ENCODE measurements around the gene CCDC184. TPM values are rescaled to one million over a fixed set of nuclear protein-coding genes. Genes with fewer than 3 reads are reported as not detected.
A peak's percentile ranks its signal among the peaks of the same experiment; 100 is the strongest.

CCDC184 gene
- polyA plus RNA-seq, 12 donors: 1.1 to 5.0 (median 2.3) TPM; not detected in 2

DNA sequence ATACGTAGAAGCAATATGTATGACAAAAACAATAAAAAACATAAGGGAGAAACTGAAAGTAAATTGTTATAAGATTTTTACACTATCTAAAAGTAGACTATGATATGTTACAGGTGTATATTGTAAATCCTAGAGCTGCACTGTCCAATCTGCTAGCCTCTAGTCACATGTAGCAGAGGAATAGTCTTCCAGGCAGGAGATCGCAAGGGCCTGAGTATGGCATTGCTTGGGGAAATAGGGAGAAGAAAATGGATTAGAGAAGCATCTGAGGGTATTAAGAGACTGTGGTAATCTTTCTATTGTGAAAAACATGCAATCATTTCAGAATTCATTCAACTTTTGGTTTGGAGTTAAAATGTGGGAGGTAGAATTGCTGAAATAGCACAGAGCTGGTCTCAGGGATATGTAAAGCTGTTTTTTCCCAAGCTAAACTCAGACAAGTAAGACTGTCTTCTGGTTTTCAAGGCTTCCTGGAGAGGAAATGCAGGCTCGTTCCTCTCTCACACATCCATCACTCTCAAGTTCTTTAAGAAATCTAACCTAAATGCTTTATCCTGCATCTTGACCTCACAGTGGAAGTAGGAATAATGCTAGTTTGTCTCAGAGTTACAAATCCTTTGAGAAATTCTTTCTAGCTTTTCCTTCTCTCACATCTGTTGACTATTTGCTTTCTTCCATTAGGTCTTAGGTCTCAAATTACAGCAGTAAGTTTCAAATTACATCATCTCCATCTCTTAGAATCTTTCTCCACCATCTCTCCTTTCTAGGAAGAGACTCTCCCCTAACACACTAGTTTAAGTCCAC, 7.6 kb upstream of the CCDC184 start:
- DNase-seq: no peak

DNA sequence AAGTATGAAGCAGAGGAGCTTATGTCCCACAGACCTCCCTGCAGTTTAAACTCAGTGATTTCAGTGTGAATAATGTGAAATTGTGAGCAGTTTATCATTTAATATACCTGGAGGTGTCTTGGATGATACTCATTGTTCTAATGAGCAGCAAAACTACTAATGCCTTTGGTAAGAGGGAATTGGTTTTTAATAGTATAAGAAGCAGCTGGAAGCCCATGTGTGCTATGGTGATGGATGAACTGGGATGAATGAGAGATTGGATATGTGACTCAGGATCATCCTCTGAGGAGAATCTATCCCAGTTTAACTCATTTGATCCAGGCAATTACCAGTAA, 7.1 kb upstream of the CCDC184 start:
- no peak for DNase-seq

DNA sequence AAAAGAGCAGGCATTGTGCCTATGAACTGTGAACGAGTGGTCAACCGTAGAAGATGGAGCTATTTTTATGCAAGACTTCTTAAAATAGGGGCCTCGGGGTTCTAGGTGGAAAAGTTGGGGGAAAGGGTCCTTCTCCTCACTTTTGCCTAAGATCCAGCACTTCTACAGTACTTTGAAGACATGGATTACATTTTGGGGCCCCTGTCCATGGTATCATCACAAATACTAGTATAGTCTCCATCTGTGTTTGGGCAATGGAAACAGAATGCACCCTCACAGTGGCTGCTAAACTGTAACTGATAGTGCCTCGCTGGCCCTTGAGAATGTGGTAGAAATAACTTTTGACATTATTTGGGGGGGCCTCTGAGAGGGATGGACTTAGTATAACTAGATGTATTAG, 5.5 kb upstream of the CCDC184 start:
- no peak for DNase-seq

DNA sequence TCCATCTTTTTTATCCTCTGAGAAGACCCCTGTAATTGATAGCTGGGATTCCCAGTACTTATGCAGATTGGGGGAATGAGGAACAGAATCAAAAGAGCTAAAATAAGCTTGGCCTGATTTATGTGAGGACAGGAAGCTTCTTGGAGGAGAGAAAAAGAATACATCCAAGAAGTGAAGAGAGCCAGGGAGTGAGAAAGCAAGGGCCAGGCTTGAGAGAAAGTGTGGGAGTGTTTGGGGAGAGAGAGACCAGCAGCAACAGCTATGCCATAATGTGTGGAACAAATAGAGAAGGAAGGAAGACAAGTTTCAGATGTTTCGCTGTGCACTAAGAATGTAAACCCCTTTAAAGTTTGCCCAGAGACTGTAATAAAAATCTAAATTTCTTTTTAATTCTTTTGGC, 4.0 kb upstream of the CCDC184 start:
- no peak for DNase-seq

DNA sequence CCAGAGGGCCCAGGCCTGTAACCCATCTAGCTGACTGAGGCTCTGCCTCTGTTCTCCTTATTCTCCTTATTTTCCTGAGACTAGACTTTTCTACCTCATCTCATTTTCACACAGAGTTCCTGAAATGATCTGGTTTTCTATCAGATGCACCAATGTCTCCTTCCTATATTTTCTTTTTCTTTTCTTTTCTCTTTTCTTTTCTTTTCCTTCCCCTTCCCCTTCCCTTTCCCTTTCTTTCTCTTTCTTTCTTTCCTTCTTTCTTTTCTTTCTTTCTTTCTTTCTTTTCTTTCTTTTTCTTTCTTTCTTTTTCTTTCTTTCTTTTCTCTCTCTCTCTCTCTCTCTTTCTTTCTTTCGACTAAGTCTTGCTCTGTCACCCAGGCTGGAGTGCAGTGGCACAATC, 3.0 kb upstream of the CCDC184 start:
- DNase-seq: no peak

DNA sequence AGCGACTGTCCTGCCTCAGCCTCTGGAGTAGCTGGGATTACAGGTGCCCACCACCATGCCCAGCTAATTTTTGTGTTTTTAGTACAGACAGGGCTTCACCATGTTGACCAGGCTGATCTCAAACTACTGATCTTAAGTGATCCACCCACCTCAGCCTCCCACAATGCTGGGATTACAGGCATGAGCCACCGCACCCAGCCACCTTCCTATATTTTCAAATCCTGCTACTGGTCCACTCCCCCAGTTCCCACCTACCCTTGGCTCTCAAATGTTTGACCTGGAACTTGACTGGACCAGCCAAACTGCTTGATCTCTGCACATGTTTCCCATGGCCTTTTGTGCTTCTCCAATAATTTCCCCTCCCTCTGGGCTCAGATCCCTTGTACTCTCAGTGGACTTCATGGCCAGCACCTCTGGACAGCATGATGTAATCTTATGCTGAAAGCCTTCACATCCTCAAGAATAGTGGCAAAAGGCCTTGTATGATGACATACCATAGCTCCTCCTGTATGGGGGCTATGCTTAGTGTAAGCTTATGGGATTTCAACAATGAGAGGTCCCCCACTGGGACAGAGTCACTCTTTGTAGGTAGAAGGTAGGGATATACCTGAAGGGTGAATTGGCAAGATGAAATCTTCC, 2.5 kb upstream of the CCDC184 start:
- DNase-seq: no peak

DNA sequence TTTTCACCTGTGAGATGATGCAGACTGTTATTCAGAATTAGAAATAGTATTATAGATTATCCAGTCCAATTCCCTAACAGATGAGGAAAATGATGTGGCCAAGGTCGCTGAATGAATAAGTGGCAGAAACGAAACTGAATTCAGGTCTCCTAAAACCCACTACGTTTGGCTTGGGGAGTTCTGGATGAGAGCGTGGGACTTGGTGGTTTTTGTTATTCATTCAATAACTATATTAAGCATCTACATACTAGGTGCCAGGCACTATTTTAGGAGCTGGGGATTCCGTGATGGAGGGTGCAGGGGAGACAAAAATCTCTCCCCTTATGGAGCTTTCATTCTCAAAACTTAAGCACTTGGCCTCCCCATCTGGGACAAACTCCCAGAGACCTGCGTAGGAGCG, 813 bp upstream of the CCDC184 start:
- no peak for DNase-seq

DNA sequence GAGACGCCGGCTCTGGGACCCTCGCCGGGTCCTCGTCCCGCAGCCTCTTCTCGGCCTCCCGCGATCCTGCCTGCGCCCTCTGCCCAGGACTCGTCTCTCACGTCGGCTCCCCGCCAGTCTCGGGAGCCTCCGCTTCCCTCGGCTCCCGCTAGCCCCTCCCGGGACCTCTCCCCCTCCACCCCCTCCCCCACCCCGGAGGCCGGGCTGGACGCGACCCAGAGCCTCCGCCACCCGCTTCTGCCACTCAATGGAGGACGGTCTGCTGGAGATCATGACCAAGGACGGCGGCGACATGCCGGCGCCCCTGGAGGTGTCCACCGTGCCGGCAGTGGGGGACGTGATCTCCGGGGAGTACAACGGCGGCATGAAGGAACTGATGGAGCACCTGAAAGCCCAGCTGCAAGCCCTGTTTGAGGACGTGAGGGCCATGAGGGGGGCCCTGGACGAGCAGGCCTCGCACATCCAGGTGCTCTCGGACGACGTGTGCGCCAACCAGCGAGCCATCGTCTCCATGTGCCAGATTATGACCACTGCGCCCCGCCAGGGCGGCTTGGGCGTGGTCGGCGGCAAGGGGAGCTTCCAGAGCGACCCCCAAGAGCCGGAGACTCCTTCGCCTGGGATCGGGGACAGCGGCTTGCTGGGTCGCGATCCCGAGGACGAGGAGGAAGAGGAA, 568 bp downstream of the CCDC184 start:
- DNase-seq: no peak

DNA sequence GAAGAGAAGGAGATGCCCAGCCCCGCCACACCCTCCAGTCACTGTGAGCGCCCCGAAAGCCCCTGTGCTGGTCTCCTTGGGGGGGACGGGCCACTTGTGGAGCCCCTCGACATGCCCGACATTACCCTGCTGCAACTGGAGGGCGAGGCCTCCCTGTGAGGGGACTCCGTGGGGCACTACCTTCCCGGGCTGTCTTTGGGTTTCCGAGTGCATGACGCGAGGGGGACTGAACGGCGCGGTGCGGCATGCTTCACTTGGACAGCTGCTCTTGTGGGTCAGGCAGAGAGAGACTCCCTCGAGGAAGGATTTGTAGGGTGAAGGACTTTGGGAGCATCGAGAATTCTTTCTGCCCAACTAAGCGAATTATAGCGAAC, 1.1 kb downstream of the CCDC184 start:
- DNase-seq: no peak

DNA sequence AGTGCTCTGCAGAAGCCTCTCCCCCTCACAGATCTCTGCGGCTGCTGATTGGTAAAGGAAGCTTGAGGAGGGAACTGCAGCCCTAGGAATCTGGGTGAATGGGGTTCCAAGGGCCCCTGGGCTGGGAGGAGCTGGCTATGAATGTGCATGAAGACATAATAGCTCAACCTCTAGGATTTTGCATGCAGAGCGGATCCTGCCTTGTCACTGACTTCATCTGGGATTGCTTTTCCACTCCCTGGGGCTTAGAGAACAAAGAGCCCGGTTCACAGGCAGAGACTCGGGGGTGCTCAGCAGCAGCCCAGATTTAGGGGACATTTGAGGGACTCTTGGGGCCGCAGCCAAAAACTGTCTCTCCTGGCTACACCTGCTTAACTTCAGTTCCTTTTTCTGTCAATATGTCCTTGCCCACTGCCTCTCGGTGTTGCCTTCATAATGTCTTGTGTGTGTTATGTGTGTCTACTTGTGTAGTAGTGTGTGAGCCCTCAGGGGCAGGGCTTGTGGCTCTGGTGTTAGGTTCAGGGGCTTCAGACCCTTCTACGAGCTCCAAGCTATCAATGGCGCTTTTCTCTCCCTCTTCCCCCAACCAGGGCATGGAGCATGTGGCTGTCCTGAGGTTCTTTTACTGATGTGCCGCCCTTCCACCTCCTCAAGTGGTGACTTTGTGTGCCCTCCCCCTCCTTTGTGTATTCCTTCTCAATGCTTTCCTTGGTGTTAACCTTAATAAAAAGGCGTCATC, 1.9 kb downstream of the CCDC184 start:
- no peak for DNase-seq

DNA sequence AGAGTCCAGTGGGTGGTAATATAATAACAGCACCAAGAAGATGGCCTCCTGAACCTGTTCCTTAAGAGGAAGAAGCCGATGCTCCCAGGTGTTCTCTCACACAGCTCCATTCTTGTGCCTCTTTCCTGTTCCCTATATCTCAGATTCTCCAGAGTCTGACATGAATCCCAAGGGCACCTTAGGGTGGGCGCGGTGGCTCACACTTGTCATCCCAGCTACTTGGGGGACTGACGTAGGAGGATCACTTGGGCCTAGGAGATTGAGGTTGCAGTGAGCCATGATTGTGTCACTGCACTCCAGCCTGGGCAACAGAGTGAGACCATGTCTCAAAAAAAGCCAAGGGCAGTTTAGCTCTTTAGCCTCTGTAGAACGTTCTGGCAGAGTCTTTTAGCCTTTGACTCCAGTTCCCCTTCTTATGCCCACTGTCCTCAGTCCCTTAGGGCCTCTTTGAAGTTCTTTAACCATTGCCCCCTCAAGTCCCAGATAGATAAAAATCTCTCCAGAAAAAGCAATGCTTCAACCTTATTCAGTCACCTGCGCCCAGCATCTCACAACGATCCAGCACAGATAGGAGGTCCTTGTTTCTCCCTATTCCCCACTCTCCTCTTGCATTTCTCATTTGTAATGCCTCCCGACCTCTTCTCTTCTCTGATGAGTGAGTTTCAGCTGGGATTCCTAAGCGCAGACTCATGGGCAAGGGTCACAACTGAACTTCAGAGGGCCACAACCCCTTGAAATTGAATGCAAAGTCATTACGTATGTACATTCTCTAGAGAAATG, 4.7 kb downstream of the CCDC184 start:
- DNase-seq: no peak

DNA sequence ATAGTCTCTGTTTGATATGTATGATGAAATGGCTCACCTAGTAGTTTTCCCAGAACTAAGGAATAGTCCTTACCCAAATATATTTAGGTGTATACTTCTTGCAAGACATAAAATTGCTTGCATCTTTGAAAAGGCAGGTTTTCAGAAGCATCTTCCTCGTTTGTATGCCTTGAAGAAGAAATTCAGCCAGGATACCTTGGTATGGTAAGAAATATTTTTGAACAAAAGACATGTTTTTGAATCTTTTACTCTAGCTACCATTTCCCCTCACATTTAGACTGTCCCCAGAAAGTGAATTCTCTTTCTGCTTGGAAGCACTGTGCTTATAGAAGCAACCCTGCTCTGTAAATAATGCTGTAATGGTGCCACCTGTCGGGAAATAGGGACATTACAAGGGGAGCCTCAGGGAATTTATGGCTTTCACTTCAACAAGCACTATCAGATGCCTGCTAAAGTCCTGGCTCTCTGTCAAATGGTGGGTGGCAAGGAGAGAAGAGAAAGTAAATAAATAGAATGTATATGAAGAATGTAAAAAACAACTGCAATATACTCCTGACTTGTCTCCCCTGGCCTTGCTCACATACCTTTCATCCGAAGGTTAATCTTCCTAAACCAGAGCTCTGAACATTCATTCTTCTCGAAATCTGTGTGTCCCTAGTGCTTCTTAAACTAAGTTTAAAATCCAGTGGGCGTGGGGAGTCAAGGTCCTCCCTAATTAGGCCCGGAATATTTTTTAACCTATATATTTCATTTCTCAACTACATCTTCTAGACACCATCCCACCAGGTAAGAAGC, 6.1 kb downstream of the CCDC184 start:
- DNase-seq: peak; percentile 80

DNA sequence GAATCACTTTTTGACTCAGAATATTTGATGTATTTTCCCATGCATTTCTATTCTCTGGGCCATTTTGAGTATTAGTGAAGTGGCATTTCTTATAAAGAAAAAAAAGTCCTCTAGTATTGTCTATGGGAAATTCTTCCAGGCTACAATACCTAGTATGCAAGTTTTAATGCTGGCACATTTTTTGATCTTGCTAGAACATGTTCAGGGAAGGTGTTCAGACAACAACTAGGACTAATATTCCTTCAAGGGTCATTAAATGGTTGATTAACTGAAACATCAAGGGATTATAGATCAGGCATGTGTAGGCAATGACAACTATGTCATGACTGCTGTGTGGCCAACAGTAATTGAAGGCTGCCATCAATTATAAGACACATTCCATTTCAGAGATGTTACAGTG, 7.7 kb downstream of the CCDC184 start:
- no peak for DNase-seq

DNA sequence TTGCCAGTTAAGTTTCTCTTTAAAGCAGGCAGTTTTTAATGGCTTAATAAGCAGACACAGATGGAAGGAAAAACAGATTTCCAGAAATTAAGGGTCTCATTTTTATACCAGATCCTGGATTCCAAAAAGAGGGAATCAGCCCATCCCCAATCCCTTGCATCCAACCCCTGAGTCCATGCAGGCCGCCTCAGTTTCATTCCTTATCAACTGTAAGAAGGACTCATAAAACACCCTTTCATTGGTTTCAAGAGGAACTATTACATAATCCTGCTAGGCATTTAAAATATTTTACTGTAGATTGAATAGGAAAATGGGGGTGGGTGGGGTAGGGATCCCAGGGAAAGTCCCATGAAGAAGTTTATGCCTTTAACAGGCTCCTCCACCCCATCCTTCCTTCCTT, 9.4 kb downstream of the CCDC184 start:
- DNase-seq: no peak

DNA sequence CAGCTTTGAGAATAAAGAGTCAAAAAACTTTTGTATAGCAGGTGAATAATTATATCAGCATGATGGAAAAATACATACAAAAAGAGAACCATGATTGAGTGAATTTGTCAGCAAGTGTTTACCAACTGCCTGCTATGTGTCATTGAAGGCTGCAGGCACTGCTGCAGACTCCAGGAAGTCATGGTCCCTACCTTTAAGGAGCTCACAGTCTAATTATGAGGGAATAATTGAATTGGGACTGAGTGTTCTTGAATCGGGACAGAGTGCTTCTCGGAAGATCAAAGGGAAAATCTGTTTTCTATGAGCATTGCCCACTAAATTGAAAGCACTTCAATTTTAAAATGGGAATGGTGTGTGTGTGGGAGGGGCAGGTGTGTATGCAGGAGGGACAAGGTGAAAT, 10.2 kb downstream of the CCDC184 start:
- DNase-seq: no peak

DNA sequence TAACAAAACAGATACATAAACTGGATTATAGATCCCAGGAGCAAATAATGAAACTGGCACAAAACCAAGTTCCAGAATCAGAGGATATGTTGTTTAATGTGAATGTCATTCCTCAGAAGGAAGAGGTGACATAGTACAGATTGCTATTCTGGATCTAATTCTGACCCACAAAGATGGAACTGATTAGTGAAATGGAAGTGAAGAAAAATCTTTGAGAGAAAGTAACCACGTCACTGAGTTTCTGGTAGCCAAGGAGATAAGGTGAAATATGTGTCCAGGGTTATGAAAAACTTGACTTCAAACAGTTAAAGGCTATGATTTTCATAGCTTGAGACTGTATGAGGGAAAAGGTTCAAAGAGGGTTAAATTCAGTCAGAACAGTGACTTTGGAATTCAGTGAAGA, 11.4 kb downstream of the CCDC184 start:
- DNase-seq: no peak

DNA sequence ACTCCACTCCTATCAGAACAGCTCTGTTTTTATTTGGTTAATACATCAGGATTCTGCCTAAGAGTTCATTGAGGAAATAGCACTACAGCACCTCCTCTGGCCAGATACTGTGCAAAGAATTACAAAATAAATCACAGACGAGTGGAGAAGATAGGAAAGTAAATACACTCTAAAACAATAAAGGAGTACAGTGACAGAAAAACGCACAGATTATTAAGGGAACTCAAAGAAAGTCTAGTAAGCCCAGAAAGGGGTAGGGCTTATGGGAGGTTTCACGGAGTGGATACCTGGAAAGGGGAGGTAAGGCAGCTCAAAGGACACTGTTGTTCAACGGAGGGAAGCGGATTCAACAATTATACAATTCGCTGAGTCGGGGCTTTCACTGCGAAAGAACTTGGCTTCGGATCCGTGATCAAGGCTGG, 14.1 kb downstream of the CCDC184 start:
- DNase-seq: no peak

DNA sequence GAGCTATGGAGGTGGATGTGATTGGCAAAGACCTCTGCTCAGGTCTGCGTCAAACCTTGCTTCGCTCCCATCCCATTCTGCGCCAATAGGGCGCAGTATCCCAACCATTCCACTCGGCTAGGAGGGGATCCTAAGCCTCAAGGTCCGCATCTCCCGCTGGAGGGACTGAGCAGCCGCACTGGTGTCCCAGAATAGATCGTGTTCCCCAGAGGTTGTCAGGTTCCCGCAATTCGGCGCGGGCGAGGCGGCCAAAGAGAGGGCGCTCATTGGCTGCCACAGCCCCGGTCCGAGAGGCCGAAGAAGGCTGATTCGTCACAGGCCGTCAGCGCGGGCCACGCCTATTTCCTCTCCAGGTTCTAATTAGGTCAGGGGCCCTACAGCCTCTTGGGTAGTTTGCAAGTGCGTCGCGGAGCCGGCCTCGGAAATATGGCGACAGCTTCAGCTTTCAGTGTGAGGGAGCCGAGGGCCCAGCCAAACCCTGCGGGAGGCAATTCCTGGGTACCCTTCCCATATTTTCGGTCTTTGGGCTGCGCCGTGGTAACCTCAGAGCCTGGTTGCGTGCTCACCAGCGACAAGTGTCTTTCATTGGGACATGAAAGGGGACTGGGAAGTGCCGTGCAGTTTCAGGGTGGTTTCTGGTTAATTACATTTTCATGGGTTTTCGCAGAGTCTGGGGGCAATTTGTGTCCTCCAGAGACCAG, 14.7 kb downstream of the CCDC184 start:
- peak; percentile 93 for DNase-seq

DNA sequence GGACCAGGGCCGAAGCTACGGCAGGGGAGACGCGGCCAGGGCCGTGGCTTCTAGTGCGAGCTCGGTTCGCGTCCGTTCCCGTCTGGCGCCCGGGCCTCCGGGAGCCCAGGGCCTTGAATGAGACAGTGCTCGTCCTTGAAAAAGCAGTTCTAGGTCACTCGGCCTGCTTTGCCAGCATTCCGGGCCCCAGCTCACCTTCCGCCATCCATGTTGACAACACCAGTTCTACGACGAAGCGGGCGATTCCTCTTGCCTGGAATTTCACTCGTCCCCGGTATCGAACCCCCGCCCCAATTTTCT, 15.2 kb downstream of the CCDC184 start:
- DNase-seq: no peak

DNA sequence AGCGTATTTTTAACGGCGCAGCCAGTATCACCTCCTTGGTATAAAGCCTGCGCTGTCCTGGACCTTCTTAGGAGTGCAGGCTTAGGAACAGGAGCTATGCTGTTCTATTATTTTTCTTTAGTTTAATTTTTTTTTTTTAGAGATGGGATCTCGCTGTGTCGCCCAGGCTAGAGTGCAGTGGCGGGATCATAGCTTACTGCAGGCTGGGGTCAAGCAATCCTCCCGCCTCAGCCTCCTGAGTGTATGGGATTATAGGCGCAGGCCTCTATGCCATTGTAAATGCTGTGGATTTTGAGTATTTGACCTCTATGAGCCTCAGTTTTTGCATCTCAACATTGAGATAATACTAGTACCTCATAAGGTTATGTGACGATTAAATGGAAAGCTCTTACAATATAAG, 15.5 kb downstream of the CCDC184 start:
- DNase-seq: no peak

Data from muscle of arm (tissue), 12 donors.